HG02678 (cell line): ENCODE data around the gene MSI2.

ENCODE experiments used
- ATAC-seq: cut with Tn5 transposase; IDR thresholded peaks from one replicate; pipeline ENCODE4 v1.9.1; 2021; ENCODE audit warnings: mild to moderate bottlenecking, moderate library complexity; ENCODE audit not compliant: unreplicated experiment

The MSI2 gene

GRCh38 chr17:57387575-57387974 lies 131.3 kb downstream of the MSI2 start:
- ATAC-seq: no peak

DNA sequence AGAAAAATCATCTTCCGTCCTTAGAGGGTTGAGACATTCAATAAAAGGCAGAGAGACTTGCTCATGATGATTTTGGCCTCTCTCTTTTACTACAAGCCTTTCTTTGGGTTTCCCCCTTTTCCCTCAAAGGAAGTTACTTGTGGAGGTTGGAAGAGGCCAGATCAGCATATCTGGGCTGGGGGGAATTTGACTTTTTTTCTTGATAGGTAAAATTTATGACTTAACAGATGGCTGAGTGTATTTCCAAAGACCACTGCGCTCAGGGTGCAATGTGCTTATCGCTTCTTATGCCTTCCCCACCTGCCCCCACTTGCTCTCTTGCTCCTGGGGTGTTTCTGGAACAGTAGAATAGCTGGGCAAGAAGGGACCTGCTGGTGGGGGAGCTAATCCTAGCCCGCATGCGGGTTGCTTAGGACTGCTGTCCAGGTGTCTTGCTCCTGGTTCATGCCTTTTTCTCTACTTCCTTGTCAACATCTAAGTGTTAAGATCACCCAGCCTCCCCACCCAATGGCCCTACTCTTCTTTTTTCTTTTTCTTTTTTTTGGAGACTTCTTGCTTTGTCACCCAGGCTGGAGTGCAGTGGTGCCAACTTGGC lies 131.9 kb downstream of the MSI2 start:
- no peak for ATAC-seq

- no peak for ATAC-seq
Observed at GRCh38 chr17:57389473-57389872, 133.2 kb downstream of the MSI2 start.

- no peak for ATAC-seq
Observed at GRCh38 chr17:57391076-57391825, 134.9 kb downstream of the MSI2 start.

GRCh38 chr17:57391857-57392471 lies 135.6 kb downstream of the MSI2 start:
- ATAC-seq: no peak

GRCh38 chr17:57393368-57393767 lies 137.0 kb downstream of the MSI2 start:
- ATAC-seq: no peak

- ATAC-seq: no peak
Observed at GRCh38 chr17:57394375-57394774, 138.1 kb downstream of the MSI2 start.

DNA sequence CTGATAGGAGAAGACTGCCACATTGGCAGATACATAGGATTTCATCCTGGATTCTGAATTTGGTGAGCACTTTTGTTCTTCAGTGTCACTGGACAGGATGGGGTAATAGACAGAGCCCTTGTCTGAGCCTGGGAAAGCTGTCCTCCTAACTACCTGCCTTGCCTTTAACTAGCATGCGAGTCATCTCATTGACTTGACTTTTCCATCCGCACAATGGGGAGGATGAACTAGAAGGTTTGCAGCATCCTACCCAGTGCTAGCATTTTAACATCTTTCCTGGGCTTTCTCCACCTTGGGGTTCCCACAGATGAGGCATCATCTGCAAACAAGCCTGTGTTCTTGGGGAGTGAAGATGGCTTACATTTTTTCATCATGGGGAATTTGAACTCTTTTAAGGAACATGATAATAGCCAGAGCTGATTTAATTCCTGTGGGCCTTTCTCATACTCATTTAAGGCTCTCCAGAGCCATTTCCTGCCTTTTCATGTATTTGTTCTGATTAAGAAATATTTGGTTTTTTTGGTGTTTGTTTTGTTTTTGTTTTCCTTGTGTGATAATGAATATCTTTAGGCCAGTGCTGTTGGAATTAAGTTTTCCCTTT lies 139.5 kb downstream of the MSI2 start:
- ATAC-seq: no peak

- ATAC-seq: no peak
Observed at GRCh38 chr17:57396511-57396921, 140.2 kb downstream of the MSI2 start.

GRCh38 chr17:57397402-57397801 lies 141.1 kb downstream of the MSI2 start:
- ATAC-seq: no peak

DNA sequence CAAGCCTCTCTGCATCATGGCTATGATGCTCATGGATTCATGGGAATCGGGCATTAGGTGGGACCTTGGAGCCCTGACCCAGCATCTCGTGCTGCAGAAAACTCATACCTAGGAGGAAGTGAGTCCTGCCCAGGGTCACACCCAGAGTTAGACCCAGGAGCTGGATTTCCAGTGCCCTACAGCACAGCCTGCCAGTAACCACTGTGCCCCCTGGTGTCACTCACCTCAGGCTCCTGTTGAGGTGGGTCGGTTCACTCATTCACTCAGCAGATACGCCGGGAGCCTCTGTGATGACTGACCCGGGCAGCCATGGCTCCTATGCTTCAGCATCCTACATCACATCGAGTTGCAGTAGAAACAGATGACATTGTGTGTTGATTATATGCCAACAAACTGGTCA lies 143.4 kb downstream of the MSI2 start:
- no peak for ATAC-seq

DNA sequence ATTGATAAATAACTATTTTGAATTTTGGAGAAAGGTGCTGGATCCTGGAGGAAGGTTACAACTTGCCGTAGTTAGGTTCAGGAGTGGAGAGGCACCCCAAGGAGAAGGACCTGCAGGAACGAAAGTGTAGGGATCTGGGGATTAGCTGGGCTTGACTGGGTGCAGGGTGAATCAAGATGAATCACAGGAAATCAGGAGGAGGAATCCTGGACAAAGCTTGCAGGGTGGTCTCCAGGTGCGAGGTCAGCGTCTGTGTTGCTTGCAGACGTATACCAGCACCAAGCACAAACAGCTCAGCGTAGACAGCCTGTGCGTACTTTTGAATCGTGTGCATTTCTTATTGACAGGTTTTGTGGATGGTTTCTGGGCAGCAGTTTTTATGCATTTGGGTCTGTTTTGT lies 144.3 kb downstream of the MSI2 start:
- no peak for ATAC-seq

- no peak for ATAC-seq
Observed at GRCh38 chr17:57401556-57402488, 145.5 kb downstream of the MSI2 start.

DNA sequence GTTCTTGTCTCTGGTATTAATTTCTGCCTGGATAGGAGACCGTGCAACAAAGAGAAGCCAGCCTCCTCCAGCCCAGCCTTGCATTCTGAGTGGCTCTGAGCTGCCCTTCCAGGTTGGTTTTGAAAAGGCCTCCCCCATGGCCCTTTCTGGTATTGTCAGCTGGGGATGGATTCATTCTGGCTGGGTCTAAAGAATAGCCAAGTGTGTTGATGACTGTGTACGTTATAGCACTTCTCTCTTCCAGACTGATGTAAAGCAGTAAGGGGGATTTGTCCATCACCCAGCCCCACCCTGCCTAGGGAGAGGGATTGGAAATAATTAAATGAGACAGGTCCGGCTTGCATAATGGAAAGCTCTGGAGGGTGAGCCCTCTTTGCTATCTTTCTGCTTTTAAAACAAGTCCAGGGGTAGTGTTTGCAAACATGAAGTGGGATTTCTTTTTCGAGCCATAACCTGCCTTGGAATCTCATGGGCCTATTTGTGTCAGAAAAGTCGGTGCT lies 146.4 kb downstream of the MSI2 start:
- no peak for ATAC-seq

DNA sequence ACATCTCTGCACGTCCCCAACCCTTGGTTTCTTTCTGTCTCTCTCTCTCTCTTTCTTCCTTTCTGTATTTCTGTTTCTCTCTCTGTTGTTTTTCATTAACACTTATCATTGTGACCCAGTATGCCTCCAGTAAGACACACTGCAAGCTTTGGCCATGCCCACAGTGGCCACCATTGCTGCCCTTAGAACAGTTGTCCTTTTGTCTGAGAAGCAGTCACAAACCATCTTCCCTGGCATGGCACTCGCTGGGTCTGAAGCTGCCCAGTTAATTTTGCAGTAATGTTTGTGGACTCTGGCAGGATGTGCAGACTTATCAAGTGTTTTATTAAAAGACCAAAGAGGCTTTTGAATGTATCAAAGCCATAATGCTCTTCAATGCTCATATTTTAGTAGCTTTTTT lies 146.9 kb downstream of the MSI2 start:
- ATAC-seq: no peak

- ATAC-seq: no peak
Observed at GRCh38 chr17:57404073-57404472, 147.8 kb downstream of the MSI2 start.

- no peak for ATAC-seq
Observed at GRCh38 chr17:57404795-57405490, 148.6 kb downstream of the MSI2 start.

DNA sequence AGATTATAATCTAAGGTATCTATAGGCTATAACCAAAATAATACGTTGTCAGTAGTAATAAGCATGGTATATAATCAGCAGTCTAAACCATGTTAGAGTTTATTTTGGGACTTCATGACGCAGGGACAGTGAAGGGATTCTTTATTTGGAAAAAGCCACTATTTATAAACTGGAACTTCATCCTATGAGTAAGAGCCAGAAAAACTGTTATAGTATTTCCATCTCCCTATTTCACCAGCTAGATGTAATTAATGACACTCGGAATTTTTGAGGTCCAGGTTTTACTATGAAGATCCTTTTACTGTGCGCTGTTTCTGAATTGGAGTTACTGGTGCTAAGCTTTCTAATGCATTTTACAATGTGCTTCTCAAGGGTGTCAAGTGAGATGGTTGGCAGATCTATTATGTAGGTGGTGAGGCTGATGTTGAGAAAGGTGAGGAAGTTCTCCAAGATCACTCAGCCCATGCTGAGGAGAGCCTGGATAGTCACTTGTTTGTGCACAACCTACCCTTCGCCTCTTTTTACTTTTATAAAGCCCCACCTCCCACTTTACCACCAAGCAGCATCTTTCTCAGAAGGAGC lies 149.3 kb downstream of the MSI2 start:
- no peak for ATAC-seq

DNA sequence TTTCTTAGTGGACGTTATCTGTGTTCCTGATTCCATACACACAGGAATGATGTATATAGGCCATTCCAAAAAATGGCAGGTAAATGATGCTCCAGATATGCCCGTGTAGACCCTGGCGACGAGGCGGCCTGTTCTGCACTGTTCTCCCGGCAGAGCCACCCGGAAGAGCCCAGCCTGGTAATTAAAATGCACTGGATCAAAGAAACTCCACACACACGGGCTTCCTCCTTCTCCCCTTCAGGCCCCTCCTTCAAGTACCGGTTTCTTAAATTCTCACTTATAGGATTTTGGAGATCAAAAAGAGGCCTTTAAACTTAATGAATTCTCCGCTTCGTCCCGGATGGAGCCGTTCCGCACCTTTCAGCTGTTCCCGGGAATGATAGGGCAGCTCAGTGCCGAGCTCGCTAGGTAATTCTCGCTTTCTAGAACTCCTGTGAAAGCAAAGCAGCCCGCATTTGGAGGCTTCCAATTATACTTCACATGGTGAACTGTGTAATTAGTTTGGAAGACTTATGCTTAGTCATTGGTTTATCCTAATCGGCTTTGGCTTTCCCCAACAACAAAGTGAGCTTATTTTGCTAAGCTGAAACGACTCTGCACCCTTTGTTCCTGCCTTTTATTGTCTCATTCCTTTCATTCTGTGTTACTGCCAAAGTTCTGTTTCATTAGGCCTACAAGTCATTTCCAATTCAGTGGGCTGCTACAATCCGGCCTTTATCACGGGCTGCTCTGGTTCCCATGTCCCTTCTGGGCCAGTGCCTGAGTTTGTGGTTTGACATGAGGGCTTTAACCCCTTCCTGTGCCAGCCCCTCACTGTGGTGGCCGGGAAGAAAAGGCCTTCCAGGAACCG lies 150.0 kb downstream of the MSI2 start:
- no peak for ATAC-seq
